Measurements from ENCODE around the gene ARHGAP18. TPM values are rescaled to one million over a fixed set of nuclear protein-coding genes. Genes with fewer than 3 reads are reported as not detected.

ARHGAP18 gene
- total RNA-seq, result 10 to 100 TPM in 3 of 4 donors, 1 to 10 TPM in 1; 9.6 to 16.8 (median 13.9) TPM

GRCh38 chr6:129709769-129710449 is at the start of gene ARHGAP18:
Gene ARHGAP18, minus strand, starts transcription at chr6:129710177. Its CDS starts 41 bp downstream, at chr6:129710136.
- H3K9me3 ChIP-seq, result no peaks in the 10 kb centered on the region
- peaks cover 0 to 43% (median 11%) of the 10 kb centered on the region in 4 donors for H3K4me1 ChIP-seq
- TF ChIP-seq POLR2A (IDR thresholded peaks at IDR 0.05) (peak; percentile 63 to 74), EP300 (IDR thresholded peaks at IDR 0.05) (peak in 1 of 2 donors; percentile 77)
- TF ChIP-seq, protein P1, sequence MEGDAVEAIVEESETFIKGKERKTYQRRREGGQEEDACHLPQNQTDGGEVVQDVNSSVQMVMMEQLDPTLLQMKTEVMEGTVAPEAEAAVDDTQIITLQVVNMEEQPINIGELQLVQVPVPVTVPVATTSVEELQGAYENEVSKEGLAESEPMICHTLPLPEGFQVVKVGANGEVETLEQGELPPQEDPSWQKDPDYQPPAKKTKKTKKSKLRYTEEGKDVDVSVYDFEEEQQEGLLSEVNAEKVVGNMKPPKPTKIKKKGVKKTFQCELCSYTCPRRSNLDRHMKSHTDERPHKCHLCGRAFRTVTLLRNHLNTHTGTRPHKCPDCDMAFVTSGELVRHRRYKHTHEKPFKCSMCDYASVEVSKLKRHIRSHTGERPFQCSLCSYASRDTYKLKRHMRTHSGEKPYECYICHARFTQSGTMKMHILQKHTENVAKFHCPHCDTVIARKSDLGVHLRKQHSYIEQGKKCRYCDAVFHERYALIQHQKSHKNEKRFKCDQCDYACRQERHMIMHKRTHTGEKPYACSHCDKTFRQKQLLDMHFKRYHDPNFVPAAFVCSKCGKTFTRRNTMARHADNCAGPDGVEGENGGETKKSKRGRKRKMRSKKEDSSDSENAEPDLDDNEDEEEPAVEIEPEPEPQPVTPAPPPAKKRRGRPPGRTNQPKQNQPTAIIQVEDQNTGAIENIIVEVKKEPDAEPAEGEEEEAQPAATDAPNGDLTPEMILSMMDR (IDR thresholded peaks at IDR 0.05), result no peak
- H3K4me3 ChIP-seq, result peak within 1 kb of the TSS; percentile 27 to 66 (median 53)
- peak within 1 kb of the TSS; percentile 35 to 87 (median 78) for H3K27ac ChIP-seq
- 1 to 2% methylated on average over 19 to 21 of the region's 23 CpGs for WGBS, 2 donors
- H3K27me3 ChIP-seq, result no peaks in the 10 kb centered on the region
- peak; percentile 78 to 87 for DNase-seq (ENCODE audit: low spot score in 2 of 2)
- no peaks in the 10 kb centered on the region for H3K36me3 ChIP-seq

DNA sequence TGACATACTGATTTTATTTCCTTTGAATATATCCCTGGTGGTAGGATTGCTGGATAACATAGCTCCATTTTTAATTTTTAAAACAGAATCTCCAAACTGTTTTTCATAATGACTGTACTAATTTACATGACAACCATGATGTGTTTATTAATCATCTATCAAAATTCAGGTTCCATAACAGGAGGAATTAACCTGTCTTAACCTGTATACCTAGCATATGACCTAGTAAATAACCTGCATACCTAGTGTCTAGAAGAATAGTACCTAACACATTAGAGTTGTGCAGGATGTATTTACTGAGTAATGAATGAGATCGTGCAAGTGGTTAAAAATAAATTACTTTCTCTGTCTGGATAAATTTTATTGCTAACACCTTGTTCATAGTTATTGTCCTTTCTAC is 45.8 kb upstream of the ARHGAP18 start:
- Histone ChIP-seq H3K4me3 (no peak overlapping the region), H3K27me3 (no peaks in the 10 kb centered on the region), H3K9me3 (no peaks in the 10 kb centered on the region), H3K36me3 (no peaks in the 10 kb centered on the region), H3K4me1 (peaks cover 0 to 12% (median under 1%) of the 10 kb centered on the region in 4 donors), H3K27ac (no peak overlapping the region)
- TF ChIP-seq POLR2A (IDR thresholded peaks at IDR 0.05) (no peak), EP300 (IDR thresholded peaks at IDR 0.05) (no peak)
- TF ChIP-seq, protein P1 (IDR thresholded peaks at IDR 0.05), result no peak
- WGBS, 2 donors, result 88 to 94% methylated on average over 1 of the region's 1 CpG
- DNase-seq (ENCODE audit: low spot score in 2 of 2), result no peak

GRCh38 chr6:129754750-129755149 is 44.8 kb upstream of the ARHGAP18 start:
- Histone ChIP-seq H3K36me3 (no peaks in the 10 kb centered on the region), H3K9me3 (no peaks in the 10 kb centered on the region), H3K4me1 (peaks cover 0 to 22% (median 6%) of the 10 kb centered on the region in 4 donors), H3K4me3 (no peak overlapping the region), H3K27ac (no peak overlapping the region), H3K27me3 (no peaks in the 10 kb centered on the region)
- TF ChIP-seq, protein P1 (IDR thresholded peaks at IDR 0.05), result no peak
- TF ChIP-seq EP300 (IDR thresholded peaks at IDR 0.05), result no peak
- no peak for TF ChIP-seq POLR2A (IDR thresholded peaks at IDR 0.05)
- WGBS, 2 donors, result 53 to 63% methylated on average over 2 of the region's 2 CpGs
- no peak for DNase-seq (ENCODE audit: low spot score in 2 of 2)

DNA sequence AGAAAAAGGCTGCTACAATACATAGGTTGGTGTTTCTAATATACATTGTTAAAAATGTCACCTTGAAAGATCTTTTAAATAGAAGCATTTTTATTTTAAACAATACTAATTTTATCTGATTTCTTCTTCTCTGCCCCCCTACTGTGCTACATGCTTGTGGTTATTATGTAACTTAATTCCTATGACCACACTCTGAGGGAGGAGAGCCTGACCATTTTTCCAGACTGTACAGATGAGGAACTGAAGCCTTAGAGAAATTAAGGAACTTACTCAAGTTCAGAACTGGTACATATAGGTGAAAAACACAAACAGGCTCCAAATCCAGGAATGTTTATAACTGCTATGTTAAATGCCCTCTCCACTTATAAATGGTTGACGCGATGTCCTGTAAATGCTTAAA is 43.4 kb upstream of the ARHGAP18 start:
- 92 to 99% methylated on average over 2 of the region's 2 CpGs for WGBS, 2 donors

GRCh38 chr6:129751384-129751783 is 41.4 kb upstream of the ARHGAP18 start:
- WGBS, 2 donors, result 55% methylated on average over 1 of the region's 1 CpG
- Histone ChIP-seq H3K4me1 (peaks cover 0 to 44% (median 12%) of the 10 kb centered on the region in 4 donors), H3K36me3 (no peaks in the 10 kb centered on the region), H3K9me3 (no peaks in the 10 kb centered on the region), H3K27ac (no peak overlapping the region), H3K4me3 (no peak overlapping the region), H3K27me3 (no peaks in the 10 kb centered on the region)
- TF ChIP-seq EP300 (IDR thresholded peaks at IDR 0.05) (no peak), POLR2A (IDR thresholded peaks at IDR 0.05) (no peak)
- TF ChIP-seq, protein P1 (IDR thresholded peaks at IDR 0.05), result no peak
- DNase-seq (ENCODE audit: low spot score in 2 of 2), result no peak

More for the DNA sequence above, 43.4 kb upstream of the ARHGAP18 start:
- no peaks in the 10 kb centered on the region for H3K36me3 ChIP-seq
- H3K27ac ChIP-seq, result no peak overlapping the region
- H3K4me1 ChIP-seq, result peaks cover 0 to 35% (median 8%) of the 10 kb centered on the region in 4 donors
- TF ChIP-seq POLR2A (IDR thresholded peaks at IDR 0.05), result no peak
- TF ChIP-seq, protein P1 (IDR thresholded peaks at IDR 0.05), result no peak
- TF ChIP-seq EP300 (IDR thresholded peaks at IDR 0.05), result no peak
- no peaks in the 10 kb centered on the region for H3K9me3 ChIP-seq
- DNase-seq (ENCODE audit: low spot score in 2 of 2), result no peak
- H3K27me3 ChIP-seq, result no peaks in the 10 kb centered on the region
- H3K4me3 ChIP-seq, result no peak overlapping the region
